ENCODE measurements around the gene MCM7. TPM values are rescaled to one million over a fixed set of nuclear protein-coding genes. Genes with fewer than 3 reads are reported as not detected.
"Not testable (repeated sequence)": the region's sequence is repeated elsewhere in the genome, so short reads cannot be mapped to it uniquely, and the experiment has no call there.

Gene MCM7
- total RNA-seq = 100 to 1,000 TPM; 292 to 321 TPM

- CTCF ChIA-PET = interaction anchor here (0.6 to 3.8 kb wide), 14 partner anchors 11 to 111 kb away, joined by 3 to 26 read pairs (median 4); partner anchors contain the start of genes COPS6, MBLAC1 and ZSCAN21
- peak; percentile 98 for DNase-seq
- H3K4me3 Mint-ChIP-seq = peak within 1 kb of the TSS; percentile 91
- POLR2A ChIA-PET = interaction anchor here (1.6 kb wide), 1 partner anchor 11 kb away, joined by 10 read pairs; no protein-coding TSS in a partner anchor
- no peaks in the 10 kb centered on the region for H3K9me3 Mint-ChIP-seq
- peaks cover 46% of the 10 kb centered on the region for H3K36me3 Mint-ChIP-seq (ENCODE audit: low read depth)
- H3K27ac Mint-ChIP-seq = peak within 1 kb of the TSS; percentile 93
- no peaks in the 10 kb centered on the region for H3K27me3 Mint-ChIP-seq
- H3K4me1 Mint-ChIP-seq = peaks cover 45% of the 10 kb centered on the region
These were observed at the start of gene MCM7, which contains the start of gene AP4M1 for GRCh38 chr7:100101016-100101862. MCM7 (minus strand) TSS chr7:100101397; CDS start chr7:100101294, 103 bp downstream. AP4M1 (plus strand) TSS chr7:100101643; CDS start chr7:100101715, 72 bp downstream.

GRCh38 chr7:100148559-100149328 is 47.5 kb upstream of the MCM7 start, which contains the start of gene LAMTOR4:
LAMTOR4 (plus strand) TSS chr7:100148918; CDS start chr7:100148973, 55 bp downstream.
- H3K4me1 Mint-ChIP-seq = peaks cover 42% of the 10 kb centered on the region
- H3K4me3 Mint-ChIP-seq = peak within 1 kb of the TSS; percentile 97
- POLR2A ChIA-PET = interaction anchor here (0.9 to 1.0 kb wide), 3 partner anchors 15 to 25 kb away, joined by 3 to 4 read pairs (median 3); no protein-coding TSS in a partner anchor
- peak within 1 kb of the TSS; percentile 88 for H3K27ac Mint-ChIP-seq
- H3K9me3 Mint-ChIP-seq = no peaks in the 10 kb centered on the region
- H3K27me3 Mint-ChIP-seq = no peaks in the 10 kb centered on the region
- peak; percentile 100 for DNase-seq
- H3K36me3 Mint-ChIP-seq (ENCODE audit: low read depth) = peaks cover 25% of the 10 kb centered on the region
- CTCF ChIA-PET = interaction anchor here (0.6 to 3.5 kb wide), 8 partner anchors 10 to 280 kb away, joined by 3 to 17 read pairs (median 4); partner anchors contain the start of genes MEPCE and ZCWPW1

- Mint-ChIP-seq H3K4me3 (peak overlapping the region; percentile 97), H3K36me3 (ENCODE audit: low read depth) (peaks cover 22% of the 10 kb centered on the region), H3K4me1 (peaks cover 36% of the 10 kb centered on the region), H3K27ac (peak overlapping the region; percentile 88), H3K27me3 (no peaks in the 10 kb centered on the region), H3K9me3 (no peaks in the 10 kb centered on the region)
- POLR2A ChIA-PET = interaction anchor here (0.9 to 1.0 kb wide), 3 partner anchors 14 to 25 kb away, joined by 3 to 4 read pairs (median 3); no protein-coding TSS in a partner anchor
- CTCF ChIA-PET = interaction anchor here (0.6 to 3.5 kb wide), 8 partner anchors 9 to 281 kb away, joined by 3 to 17 read pairs (median 4); partner anchors contain the start of genes MBLAC1, MEPCE and ZCWPW1
- DNase-seq = no peak
These were observed 47.0 kb upstream of the MCM7 start for GRCh38 chr7:100148225-100148558.

GRCh38 chr7:100147278-100147677 is 46.1 kb upstream of the MCM7 start:
- no peak for DNase-seq
- Mint-ChIP-seq H3K27ac (no peak overlapping the region), H3K4me1 (peaks cover 30% of the 10 kb centered on the region), H3K27me3 (no peaks in the 10 kb centered on the region), H3K4me3 (no peak overlapping the region), H3K9me3 (no peaks in the 10 kb centered on the region), H3K36me3 (ENCODE audit: low read depth) (peaks cover 18% of the 10 kb centered on the region)
- POLR2A ChIA-PET = no interaction called here
- CTCF ChIA-PET = interaction anchor here (1.1 to 3.5 kb wide), 3 partner anchors 11 to 17 kb away, joined by 4 to 17 read pairs (median 9); no protein-coding TSS in a partner anchor

DNA sequence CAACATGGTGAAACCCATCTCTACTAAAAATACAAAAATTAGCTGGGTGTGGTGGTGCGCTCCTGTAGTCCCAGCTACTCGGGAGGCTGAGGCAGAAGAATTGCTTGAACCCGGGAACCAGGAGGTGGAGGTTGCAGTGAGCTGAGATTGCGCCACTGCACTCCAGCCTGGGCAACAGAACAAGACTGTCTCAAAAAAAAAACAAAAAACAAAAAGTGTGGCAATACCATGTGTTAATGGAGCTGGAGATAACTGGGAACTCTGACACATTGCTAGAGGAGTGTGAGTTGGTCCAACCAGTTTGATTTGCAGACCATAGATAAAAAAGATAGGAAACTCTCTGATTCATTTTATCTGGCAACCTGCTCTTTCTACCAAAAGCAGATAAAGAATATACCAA is 45.2 kb upstream of the MCM7 start:
- H3K27ac Mint-ChIP-seq = not testable (repeated sequence)

DNA sequence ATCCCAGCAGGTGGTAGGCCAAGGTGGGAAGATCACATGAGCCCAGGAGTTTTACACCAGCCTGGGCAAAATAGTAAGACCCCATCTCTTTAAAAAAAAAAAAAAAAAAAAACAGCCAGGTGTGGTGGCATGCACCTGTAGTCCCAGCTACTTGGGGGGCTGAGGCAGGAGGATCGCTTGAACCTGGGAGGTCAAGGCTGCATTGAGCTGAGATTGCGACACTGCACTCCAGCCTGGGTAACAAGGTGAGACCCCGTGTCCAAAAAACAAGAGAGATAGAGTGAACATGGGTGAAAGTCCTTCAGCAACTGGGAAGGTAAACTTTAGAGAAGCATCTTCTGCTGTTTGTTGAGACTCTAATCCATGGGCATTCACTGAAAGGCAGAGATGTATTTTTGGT is 41.3 kb upstream of the MCM7 start:
- no peak for DNase-seq
- ChIA-PET POLR2A (no interaction called here), CTCF (interaction anchor here (1.0 to 3.0 kb wide), 3 partner anchors 10 to 22 kb away, joined by 3 to 15 read pairs (median 5); no protein-coding TSS in a partner anchor)
- Mint-ChIP-seq H3K4me3 (no peak overlapping the region), H3K9me3 (no peaks in the 10 kb centered on the region), H3K27ac (no peak overlapping the region), H3K36me3 (ENCODE audit: low read depth) (no peaks in the 10 kb centered on the region), H3K27me3 (no peaks in the 10 kb centered on the region), H3K4me1 (peaks cover 16% of the 10 kb centered on the region)

More for the DNA sequence above, 45.2 kb upstream of the MCM7 start:
- peaks cover 12% of the 10 kb centered on the region for H3K36me3 Mint-ChIP-seq (ENCODE audit: low read depth)
- not testable (repeated sequence) for H3K27me3 Mint-ChIP-seq, H3K9me3 Mint-ChIP-seq, H3K4me3 Mint-ChIP-seq, DNase-seq
- ChIA-PET POLR2A (interaction anchor here (0.7 kb wide), 1 partner anchor 11 kb away, joined by 3 read pairs; no protein-coding TSS in a partner anchor), CTCF (interaction anchor here (1.1 to 3.5 kb wide), 3 partner anchors 12 to 15 kb away, joined by 4 to 17 read pairs (median 10); no protein-coding TSS in a partner anchor)
- peaks cover 25% of the 10 kb centered on the region for H3K4me1 Mint-ChIP-seq

- no peaks in the 10 kb centered on the region for H3K27me3 Mint-ChIP-seq
- H3K4me1 Mint-ChIP-seq = peaks cover 16% of the 10 kb centered on the region
- POLR2A ChIA-PET = no interaction called here
- no peak overlapping the region for H3K27ac Mint-ChIP-seq
- no peaks in the 10 kb centered on the region for H3K9me3 Mint-ChIP-seq
- CTCF ChIA-PET = interaction anchor here (0.8 to 3.0 kb wide), 5 partner anchors 9 to 23 kb away, joined by 3 to 15 read pairs (median 5); no protein-coding TSS in a partner anchor
- no peaks in the 10 kb centered on the region for H3K36me3 Mint-ChIP-seq (ENCODE audit: low read depth)
- no peak for DNase-seq
- H3K4me3 Mint-ChIP-seq = no peak overlapping the region
These were observed 40.4 kb upstream of the MCM7 start for GRCh38 chr7:100141555-100141949.

- H3K27me3 Mint-ChIP-seq = no peaks in the 10 kb centered on the region
- H3K4me3 Mint-ChIP-seq = no peak overlapping the region
- peaks cover 16% of the 10 kb centered on the region for H3K4me1 Mint-ChIP-seq
- CTCF ChIA-PET = interaction anchor here (0.6 to 1.7 kb wide), 6 partner anchors 11 to 1103 kb away, joined by 3 to 4 read pairs (median 3); partner anchors contain the start of gene LAMTOR4
- DNase-seq = no peak
- peak overlapping the region; percentile 64 for H3K27ac Mint-ChIP-seq
- H3K36me3 Mint-ChIP-seq (ENCODE audit: low read depth) = no peaks in the 10 kb centered on the region
- POLR2A ChIA-PET = no interaction called here
- H3K9me3 Mint-ChIP-seq = no peaks in the 10 kb centered on the region
These were observed 36.9 kb upstream of the MCM7 start for GRCh38 chr7:100137851-100138760.

DNA sequence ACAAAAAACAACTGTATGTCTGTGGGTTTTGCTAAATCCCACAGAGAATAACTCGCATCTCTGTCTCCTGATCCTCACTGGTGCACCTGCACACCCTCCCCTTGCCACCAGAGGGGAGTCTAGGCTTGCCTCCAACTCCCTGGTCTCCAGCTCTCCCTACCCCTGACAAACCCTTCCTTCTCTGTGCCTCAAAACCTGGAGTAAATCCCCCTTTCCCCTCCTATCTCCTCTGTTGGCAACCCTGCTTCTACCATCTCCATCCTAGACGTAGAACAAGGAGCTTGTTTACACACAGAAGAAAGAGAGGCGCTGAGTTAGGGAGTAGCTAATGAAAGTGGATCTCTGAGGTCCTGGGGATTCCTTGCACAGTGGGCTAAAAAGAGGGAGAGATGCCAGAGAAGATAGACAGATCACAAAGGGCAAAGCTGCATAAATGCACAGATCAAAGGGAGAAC is 31.5 kb upstream of the MCM7 start:
- Mint-ChIP-seq H3K27me3 (no peaks in the 10 kb centered on the region), H3K27ac (peak overlapping the region; percentile 48), H3K36me3 (ENCODE audit: low read depth) (no peaks in the 10 kb centered on the region), H3K4me3 (no peak overlapping the region), H3K9me3 (no peaks in the 10 kb centered on the region), H3K4me1 (peaks cover 30% of the 10 kb centered on the region)
- ChIA-PET POLR2A (no interaction called here), CTCF (interaction anchor here (0.5 to 5.9 kb wide), 33 partner anchors 8 to 304 kb away, joined by 3 to 39 read pairs (median 4); partner anchors contain the start of genes AP4M1, CNPY4, GJC3 and GPC2)
- DNase-seq = peak; percentile 77

- Mint-ChIP-seq H3K9me3 (no peaks in the 10 kb centered on the region), H3K36me3 (ENCODE audit: low read depth) (no peaks in the 10 kb centered on the region), H3K4me1 (peaks cover 28% of the 10 kb centered on the region), H3K4me3 (no peak overlapping the region), H3K27ac (peak overlapping the region; percentile 48), H3K27me3 (no peaks in the 10 kb centered on the region)
- CTCF ChIA-PET = interaction anchor here (0.6 to 5.9 kb wide), 22 partner anchors 9 to 291 kb away, joined by 3 to 39 read pairs (median 4); partner anchors contain the start of genes CNPY4, GPC2, LAMTOR4 and PVRIG
- POLR2A ChIA-PET = no interaction called here
- no peak for DNase-seq
These were observed 30.9 kb upstream of the MCM7 start for GRCh38 chr7:100132126-100132525.
